GM18873 (cell line): ENCODE results near the gene SCYGR7.
"Not testable (repeated sequence)": the region's sequence is repeated elsewhere in the genome, so short reads cannot be mapped to it uniquely, and the experiment has no call there.

Experiments used
- ATAC-seq: cut with Tn5 transposase; IDR thresholded peaks from one replicate; pipeline ENCODE4 v1.9.1; 2021; ENCODE audit warnings: mild to moderate bottlenecking, moderate library complexity, moderate number of reproducible peaks; ENCODE audit not compliant: unreplicated experiment, low FRiP score

The SCYGR7 gene, protein sequence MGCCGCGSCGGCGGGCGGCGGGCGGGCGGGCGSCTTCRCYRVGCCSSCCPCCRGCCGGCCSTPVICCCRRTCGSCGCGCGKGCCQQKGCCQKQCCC

GRCh38 chr2:227728035-227728434 is at the start of gene SCYGR7:
TSS of gene SCYGR7 (plus strand) at chr2:227728335. CDS start at chr2:227728335, 0 bp downstream.
- no peak for ATAC-seq

GRCh38 chr2:227684258-227684657 is 43.9 kb upstream of the SCYGR7 start:
- ATAC-seq, result no peak

DNA sequence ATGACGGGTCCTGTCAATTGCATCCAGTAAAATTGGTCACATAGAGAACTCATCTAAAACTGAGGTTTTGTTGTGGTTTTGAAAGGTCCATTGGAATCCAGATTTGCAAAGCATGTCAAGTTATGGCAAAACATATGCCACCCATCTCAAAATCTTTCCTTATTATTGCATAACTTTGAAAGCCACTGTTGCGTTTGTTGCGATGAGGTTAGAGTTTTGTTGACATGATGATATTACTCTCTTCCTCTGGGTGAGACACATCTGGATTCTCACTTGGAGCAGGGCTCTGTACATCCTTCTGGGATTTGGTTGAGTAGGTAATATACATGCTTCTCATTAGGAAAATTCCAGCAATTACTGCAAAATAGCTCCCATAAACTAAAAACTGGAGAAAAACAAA is 40.9 kb upstream of the SCYGR7 start:
- ATAC-seq, result no peak

DNA sequence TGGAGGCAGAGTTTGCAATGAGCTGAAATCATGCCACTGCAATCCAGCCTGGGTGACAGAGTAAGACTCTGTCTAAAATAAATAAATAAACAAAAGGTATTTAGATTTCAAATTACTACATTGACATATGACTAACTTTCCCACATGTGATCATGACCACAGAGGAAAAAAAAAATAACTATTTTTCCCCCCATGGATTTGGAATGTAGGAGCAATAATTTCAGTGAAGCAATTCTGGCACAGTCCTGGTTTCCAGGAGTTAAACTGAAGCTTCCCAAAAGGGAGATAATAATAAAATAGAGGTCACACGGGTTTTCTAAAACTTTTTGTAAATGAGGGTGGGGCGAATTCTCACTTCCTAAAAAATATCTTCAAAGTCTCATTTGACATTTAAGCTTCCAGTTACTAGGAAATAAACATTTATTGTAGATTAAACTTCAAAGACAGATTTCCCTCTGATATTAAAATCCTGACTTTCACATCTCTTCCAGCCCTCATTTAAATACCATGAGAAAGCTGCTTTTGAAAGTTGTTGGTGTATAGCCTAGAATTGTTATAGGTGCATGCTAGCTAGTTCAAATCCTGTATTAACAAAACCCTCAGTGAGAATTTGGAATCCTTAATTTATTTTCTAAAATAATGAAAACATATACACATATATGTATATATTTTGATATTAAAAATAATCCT is 31.0 kb upstream of the SCYGR7 start:
- ATAC-seq, result no peak

GRCh38 chr2:227701556-227701955 is 26.6 kb upstream of the SCYGR7 start:
- no peak for ATAC-seq

DNA sequence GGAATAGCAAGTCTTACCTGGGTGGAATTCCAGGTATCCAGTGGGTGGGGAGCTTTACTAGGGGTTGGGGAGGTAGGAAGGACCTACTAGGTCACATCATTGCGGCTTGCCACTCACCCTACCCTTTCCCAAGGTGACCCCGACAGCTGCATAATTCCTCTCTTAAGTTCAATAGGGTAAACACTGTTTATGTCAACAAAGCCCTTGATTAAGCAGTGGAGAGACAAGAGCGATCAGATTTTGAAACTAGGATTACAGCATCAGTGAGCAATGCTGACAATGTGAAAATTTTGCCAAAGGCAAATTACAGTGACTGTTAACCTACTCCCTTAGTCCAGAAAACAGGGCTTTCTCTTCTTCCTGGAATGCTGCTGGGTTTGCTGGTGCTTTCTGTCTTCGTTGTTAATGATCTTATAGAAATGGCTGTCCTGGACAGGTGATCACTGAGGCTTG is 24.8 kb upstream of the SCYGR7 start:
- no peak for ATAC-seq

GRCh38 chr2:227703961-227704360 is 24.2 kb upstream of the SCYGR7 start:
- ATAC-seq, result no peak

DNA sequence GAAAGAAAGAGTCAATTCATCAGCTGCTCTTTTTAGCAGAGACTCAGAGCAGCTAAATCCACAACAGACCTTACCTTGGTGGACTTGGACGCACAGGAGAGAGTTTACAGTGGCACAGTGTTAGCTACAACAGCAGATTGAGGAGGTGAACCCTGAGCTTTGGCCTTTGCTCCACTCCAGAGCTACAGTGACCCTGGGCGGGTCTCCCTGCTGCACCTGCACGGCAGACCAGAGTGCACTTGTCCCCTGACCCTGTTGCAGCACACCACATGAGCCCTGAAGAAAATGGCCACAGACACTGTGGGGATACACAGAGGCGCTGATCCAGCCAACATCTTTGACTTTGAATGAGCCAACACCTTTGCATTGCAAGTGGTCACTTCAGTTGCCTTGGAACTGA is 21.3 kb upstream of the SCYGR7 start:
- no peak for ATAC-seq

DNA sequence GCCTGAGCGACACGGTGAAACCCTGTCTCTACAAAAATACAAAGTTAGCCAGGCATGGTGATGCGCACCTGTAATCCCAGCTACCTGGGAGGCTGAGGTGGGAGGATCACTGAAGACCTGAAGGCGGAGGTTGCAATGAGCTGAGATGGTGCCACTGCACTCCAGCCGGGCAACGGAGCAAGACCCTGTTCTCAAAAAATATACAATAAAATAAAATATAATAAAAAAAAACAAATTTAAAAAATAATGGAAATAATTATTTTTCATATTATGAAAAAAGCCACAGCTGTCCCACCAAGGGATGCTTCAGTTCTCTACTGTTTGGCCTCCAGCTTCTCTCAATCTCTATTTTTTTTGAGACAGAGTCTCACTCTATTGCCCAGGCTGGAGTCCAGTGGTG is 20.7 kb upstream of the SCYGR7 start:
- no peak for ATAC-seq

- ATAC-seq, result no peak
These were observed 17.1 kb upstream of the SCYGR7 start for GRCh38 chr2:227710986-227711385.

DNA sequence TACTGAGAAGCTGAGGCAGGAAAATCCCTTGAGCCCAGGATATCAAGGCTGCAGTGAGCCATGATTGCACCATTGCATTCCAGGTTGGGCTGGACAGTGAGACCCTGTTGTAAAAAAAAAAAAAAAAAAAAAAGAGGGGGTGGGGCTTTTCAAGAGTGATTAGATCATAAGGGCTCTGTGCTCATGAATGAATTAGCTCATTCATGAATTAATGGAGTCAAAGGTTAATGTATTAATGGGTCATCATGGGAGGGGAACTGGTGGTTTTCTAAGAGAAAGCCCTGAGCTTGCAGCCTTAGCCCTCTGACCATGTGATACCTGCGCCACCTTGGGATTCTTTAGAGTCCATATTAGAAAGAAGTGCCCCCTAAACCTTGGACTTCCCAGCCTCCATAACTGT is 14.8 kb upstream of the SCYGR7 start:
- no peak for ATAC-seq

DNA sequence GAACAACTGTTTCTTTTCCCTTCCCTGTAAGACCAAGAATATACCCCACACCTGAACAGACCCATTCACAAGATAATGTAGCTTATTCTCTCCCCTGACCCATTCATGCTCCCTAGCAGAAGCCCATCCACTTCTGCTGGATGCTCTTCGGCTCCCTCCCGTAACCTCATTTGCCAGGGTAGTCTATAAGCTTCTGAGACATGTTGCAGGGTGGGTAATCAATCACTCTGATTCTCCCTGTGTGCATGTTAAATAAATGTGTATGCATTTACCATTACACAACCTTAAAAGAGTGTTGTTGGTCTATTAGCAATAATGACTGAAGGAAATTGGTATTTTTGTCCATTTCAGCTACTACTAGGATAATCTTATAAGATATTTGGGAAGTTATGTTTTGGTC is 11.6 kb upstream of the SCYGR7 start:
- no peak for ATAC-seq

GRCh38 chr2:227717687-227718567 is 10.2 kb upstream of the SCYGR7 start, which contains the start of gene SLC19A3:
TSS of gene SLC19A3 (minus strand) at chr2:227718028. CDS start at chr2:227702318, 15,710 bp downstream.
- ATAC-seq, result no peak

GRCh38 chr2:227719641-227720040 is 8.5 kb upstream of the SCYGR7 start:
- ATAC-seq, result no peak

GRCh38 chr2:227720680-227721079 is 7.5 kb upstream of the SCYGR7 start:
- ATAC-seq, result no peak

- not testable (repeated sequence) for ATAC-seq
These were observed 5.3 kb upstream of the SCYGR7 start for GRCh38 chr2:227722821-227723220.

GRCh38 chr2:227724394-227725039 is 3.6 kb upstream of the SCYGR7 start, which contains the start of gene SCYGR6:
TSS of gene SCYGR6 (minus strand) at chr2:227724757. CDS start at chr2:227724757, 0 bp downstream.
- no peak for ATAC-seq

DNA sequence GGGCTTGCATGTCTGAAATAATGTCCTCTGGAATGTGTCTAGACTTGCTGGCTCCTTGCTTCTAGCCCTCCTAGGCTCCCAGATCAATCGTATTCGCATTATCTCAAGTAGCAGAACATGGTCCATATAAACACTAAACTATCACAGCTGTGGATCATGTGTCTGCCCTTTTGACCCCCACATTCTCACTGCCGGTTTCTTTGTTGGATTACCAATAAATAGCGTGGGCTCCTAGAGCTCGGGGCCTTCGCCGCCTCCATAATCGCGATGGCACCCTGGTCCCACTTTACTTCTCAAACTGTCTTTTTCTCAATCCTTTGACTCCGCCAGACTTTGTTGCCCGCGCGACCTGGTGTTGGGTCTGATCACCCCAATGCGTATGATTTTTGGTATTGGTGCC is 11.2 kb downstream of the SCYGR7 start:
- no peak for ATAC-seq

GRCh38 chr2:227740705-227741104 is 12.6 kb downstream of the SCYGR7 start:
- not testable (repeated sequence) for ATAC-seq

DNA sequence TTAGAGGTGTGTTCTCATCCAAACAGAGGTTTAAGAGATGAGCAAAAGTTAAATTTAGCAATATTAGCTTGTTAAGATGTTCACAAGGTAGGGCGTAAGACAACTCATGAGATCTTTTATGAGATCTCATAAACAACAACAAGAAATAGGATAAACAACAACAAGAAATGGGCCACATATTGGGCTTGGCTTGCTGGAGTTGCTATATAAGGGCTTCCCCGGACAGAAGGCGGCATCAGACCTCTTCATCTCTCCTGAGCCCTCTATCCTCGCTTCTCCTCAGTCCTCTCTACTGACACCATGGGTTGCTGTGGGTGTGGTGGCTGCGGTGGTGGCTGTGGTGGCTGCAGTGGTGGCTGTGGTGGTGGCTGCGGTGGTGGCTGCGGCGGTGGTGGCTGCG is 17.5 kb downstream of the SCYGR7 start, which contains the start of gene SCYGR8:
Gene SCYGR8 (plus strand): TSS at position 301 of the 400 bp plus-strand sequence. CDS start 0 bp downstream, at position 301.
- ATAC-seq, result no peak

GRCh38 chr2:227748079-227748478 is 19.9 kb downstream of the SCYGR7 start:
- no peak for ATAC-seq
